ENCODE results near the gene SH3RF3. TPM values are rescaled to one million over a fixed set of nuclear protein-coding genes. Genes with fewer than 3 reads are reported as not detected.

The SH3RF3 gene
- total and polyA plus RNA-seq, 12 donors: 0.72 to 19.1 (median 12.2) TPM

DNA sequence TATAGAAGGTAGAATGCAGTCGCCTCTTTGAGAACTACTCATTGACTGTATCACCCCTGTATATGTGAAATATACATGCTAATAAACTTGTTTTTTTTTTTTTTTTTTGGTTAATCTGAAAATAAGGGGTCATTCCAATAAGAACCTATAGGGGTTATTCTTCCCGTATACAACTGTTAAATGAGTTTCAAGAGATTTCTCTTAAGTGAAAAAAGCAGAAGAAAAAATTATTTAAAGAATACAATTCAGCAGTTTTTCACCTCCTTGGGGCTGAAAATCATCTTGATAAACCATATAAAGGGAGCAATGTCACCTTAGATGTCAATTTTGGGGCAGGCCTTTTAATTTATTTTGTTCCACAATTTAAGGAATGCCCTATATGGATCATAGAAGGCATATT, 418.3 kb downstream of the SH3RF3 start:
- no peak for DNase-seq
- no peak for TF ChIP-seq POLR2A (IDR thresholded peaks at IDR 0.05)
- TF ChIP-seq, protein P1, sequence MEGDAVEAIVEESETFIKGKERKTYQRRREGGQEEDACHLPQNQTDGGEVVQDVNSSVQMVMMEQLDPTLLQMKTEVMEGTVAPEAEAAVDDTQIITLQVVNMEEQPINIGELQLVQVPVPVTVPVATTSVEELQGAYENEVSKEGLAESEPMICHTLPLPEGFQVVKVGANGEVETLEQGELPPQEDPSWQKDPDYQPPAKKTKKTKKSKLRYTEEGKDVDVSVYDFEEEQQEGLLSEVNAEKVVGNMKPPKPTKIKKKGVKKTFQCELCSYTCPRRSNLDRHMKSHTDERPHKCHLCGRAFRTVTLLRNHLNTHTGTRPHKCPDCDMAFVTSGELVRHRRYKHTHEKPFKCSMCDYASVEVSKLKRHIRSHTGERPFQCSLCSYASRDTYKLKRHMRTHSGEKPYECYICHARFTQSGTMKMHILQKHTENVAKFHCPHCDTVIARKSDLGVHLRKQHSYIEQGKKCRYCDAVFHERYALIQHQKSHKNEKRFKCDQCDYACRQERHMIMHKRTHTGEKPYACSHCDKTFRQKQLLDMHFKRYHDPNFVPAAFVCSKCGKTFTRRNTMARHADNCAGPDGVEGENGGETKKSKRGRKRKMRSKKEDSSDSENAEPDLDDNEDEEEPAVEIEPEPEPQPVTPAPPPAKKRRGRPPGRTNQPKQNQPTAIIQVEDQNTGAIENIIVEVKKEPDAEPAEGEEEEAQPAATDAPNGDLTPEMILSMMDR (IDR thresholded peaks at IDR 0.05): no peak
- H3K27ac ChIP-seq: no peak overlapping the region
- H3K36me3 ChIP-seq (replicated peaks in 1 of 2): no peaks in the 10 kb centered on the region
- H3K4me3 ChIP-seq: no peak overlapping the region
- H3K27me3 ChIP-seq: no peaks in the 10 kb centered on the region
- no peaks in the 10 kb centered on the region for H3K4me1 ChIP-seq (replicated peaks in 1 of 2)
- 91 to 98% (median 94%) methylated on average over 2 of the region's 2 CpGs for WGBS, 4 donors
- intact Hi-C loops (cut with DNase I): loop anchor here (5.0 to 10.0 kb wide), 3 partner anchors 168 to 185 kb away; no protein-coding TSS in a partner anchor
- H3K9me3 ChIP-seq (replicated peaks in 1 of 3): no peaks in the 10 kb centered on the region

DNA sequence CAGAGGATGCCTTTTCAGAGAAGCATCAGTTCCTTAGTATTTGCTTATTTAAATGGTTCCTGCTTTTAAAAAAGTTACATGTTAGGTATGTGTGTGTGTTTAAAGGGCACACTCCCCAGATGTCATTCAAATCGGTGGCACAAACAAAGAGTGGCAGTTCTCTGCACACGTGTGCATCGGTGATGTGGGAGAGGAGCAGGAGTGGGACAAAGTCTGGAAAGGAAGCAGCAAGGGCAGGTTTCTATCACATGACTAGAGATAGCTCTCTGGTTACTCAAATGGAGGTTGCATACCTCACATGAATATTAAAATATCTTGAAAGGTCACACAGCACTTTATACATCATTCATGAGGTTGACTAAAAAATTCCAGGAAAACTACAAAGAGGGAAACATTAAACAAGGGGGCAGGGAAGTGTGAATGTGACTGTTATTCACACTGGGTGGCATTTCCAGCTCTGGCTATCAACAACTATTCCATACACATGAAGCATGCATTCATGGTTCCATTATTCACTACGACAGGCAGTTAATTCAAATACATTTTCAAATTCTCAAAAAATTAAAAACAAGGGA, 420.1 kb downstream of the SH3RF3 start:
- H3K36me3 ChIP-seq (replicated peaks in 1 of 2): no peaks in the 10 kb centered on the region
- no peak for TF ChIP-seq POLR2A (IDR thresholded peaks at IDR 0.05)
- TF ChIP-seq, protein P1 (IDR thresholded peaks at IDR 0.05): no peak
- H3K4me3 ChIP-seq: no peak overlapping the region
- H3K27ac ChIP-seq: no peak overlapping the region
- no peaks in the 10 kb centered on the region for H3K9me3 ChIP-seq (replicated peaks in 1 of 3)
- no peaks in the 10 kb centered on the region for H3K27me3 ChIP-seq
- 84 to 99% (median 89%) methylated on average over 4 of the region's 4 CpGs for WGBS, 4 donors
- H3K4me1 ChIP-seq (replicated peaks in 1 of 2): no peaks in the 10 kb centered on the region
- no peak for DNase-seq
- intact Hi-C loops (cut with DNase I): loop anchor here (5.0 to 10.0 kb wide), 3 partner anchors 166 to 183 kb away; no protein-coding TSS in a partner anchor

Small RNAs within 50 kb of the gene (microRNA-seq; reads per million reads assigned to microRNA genes)
- gene MIR4265 (0 reads per million in 3 donors), gene MIR4266 (0 reads per million in 3 donors)

Small RNAs within 50 kb of the gene (small RNA-seq; reads per million reads assigned to genes)
- gene MIR4265: 0 reads per million in 2 donors
- 0 reads per million in 2 donors for gene MIR4266
- 0 reads per million in 2 donors for gene RF00017
- gene SNRPGP9: 0 reads per million in 2 donors

Other genes with a start within 250 kb of the SH3RF3 start
- gene EDAR, start 140.0 kb upstream of the SH3RF3 start, total RNA-seq: not detected
- gene EDAR, start 140.0 kb upstream of the SH3RF3 start, polyA plus RNA-seq: not detected

All from adrenal gland (tissue), 12 donors.